Measurements from ENCODE around the gene MB21D2.

DNA sequence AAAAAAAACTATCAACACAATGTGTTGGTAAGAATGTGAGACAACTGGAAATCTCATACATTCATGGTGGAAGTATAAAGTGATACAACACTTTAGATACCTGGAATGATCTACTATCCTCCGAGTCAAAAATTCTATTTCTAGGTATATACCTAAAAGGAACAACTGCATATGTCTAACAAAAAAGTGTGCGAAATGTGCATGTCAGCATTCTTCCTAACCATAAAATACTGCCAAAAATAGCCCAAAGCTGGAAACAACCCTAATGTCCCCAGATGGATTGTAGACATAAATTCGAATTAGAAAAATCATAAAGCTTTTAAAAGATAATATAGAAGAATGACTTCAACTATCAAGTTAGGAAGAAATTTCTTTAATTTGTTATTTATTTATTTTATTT lies 139.1 kb downstream of the MB21D2 start:
- TF ChIP-seq, protein P1, sequence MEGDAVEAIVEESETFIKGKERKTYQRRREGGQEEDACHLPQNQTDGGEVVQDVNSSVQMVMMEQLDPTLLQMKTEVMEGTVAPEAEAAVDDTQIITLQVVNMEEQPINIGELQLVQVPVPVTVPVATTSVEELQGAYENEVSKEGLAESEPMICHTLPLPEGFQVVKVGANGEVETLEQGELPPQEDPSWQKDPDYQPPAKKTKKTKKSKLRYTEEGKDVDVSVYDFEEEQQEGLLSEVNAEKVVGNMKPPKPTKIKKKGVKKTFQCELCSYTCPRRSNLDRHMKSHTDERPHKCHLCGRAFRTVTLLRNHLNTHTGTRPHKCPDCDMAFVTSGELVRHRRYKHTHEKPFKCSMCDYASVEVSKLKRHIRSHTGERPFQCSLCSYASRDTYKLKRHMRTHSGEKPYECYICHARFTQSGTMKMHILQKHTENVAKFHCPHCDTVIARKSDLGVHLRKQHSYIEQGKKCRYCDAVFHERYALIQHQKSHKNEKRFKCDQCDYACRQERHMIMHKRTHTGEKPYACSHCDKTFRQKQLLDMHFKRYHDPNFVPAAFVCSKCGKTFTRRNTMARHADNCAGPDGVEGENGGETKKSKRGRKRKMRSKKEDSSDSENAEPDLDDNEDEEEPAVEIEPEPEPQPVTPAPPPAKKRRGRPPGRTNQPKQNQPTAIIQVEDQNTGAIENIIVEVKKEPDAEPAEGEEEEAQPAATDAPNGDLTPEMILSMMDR (IDR thresholded peaks at IDR 0.05) = no peak
- no peak for TF ChIP-seq POLR2A (IDR thresholded peaks at IDR 0.05)

Measured in adrenal gland (tissue), 5 donors.